SK-N-SH treated with all-trans-retinoic acid at 6 μM for 48 hours (cell line): ENCODE measurements around the gene FUT1.

ENCODE experiments used
- ATAC-seq: fragments of 200-7000 bp; cut with Tn5 transposase; 3 replicates; pipeline ENCODE4 v1.9.1; 2020; ENCODE audit warnings: mild to moderate bottlenecking, moderate library complexity
- ARNTL ChIP-seq: fragments of 450-650 bp; formaldehyde crosslinking; IDR thresholded peaks from 2 replicates; pipeline ENCODE4 v1.5.0; 2020; ENCODE audit warnings: low read depth, mild to moderate bottlenecking, moderate library complexity, borderline replicate concordance
- BACH2 ChIP-seq: fragments of 250-450 bp; sonication (Bioruptor Pico); IDR thresholded peaks from 2 replicates; pipeline ENCODE4 v1.9.0; 2021; ENCODE audit warnings: mild to moderate bottlenecking, borderline replicate concordance
- ESRRG ChIP-seq: fragments of 250-450 bp; sonication (Bioruptor Pico); IDR thresholded peaks from 2 replicates; pipeline ENCODE4 v1.6.1; 2021; ENCODE audit warnings: mild to moderate bottlenecking
- GLIS3 ChIP-seq: fragments of 250-450 bp; sonication (Bioruptor Pico); IDR thresholded peaks from 2 replicates; pipeline ENCODE4 v1.5.0; 2020; ENCODE audit warnings: mild to moderate bottlenecking, moderate library complexity
- ISL1 ChIP-seq: fragments of 250-450 bp; sonication (Bioruptor Pico); IDR thresholded peaks from 2 replicates; pipeline ENCODE4 v2.1.2; 2022; ENCODE audit warnings: mild to moderate bottlenecking, moderate library complexity
- OSR1 ChIP-seq: fragments of 250-450 bp; sonication (Bioruptor Pico); IDR thresholded peaks from 2 replicates; pipeline ENCODE4 v1.8.0; 2022; ENCODE audit warnings: moderate library complexity, mild to moderate bottlenecking, inconsistent platforms
- RARB ChIP-seq: fragments of 250-450 bp; sonication (Bioruptor Pico); IDR thresholded peaks from 2 replicates; pipeline ENCODE4 v1.8.0; 2021; ENCODE audit warnings: mild to moderate bottlenecking, moderate library complexity
- SNAI2 ChIP-seq: fragments of 250-450 bp; sonication (Bioruptor Pico); IDR thresholded peaks from 2 replicates; pipeline ENCODE4 v1.5.0; 2020; ENCODE audit warnings: mild to moderate bottlenecking, moderate library complexity
- TOX ChIP-seq: fragments of 250-450 bp; sonication (Bioruptor Pico); IDR thresholded peaks from 2 replicates; pipeline ENCODE4 v1.8.0; 2021; ENCODE audit warnings: mild to moderate bottlenecking, moderate library complexity, borderline replicate concordance
- ZC3H10 ChIP-seq: fragments of 250-450 bp; sonication (Bioruptor Pico); IDR thresholded peaks from 2 replicates; pipeline ENCODE4 v1.5.1; 2021; ENCODE audit warnings: mild to moderate bottlenecking, moderate library complexity
- ZFP3 ChIP-seq: fragments of 250-450 bp; sonication (Bioruptor Pico); IDR thresholded peaks from 2 replicates; pipeline ENCODE4 v1.5.0; 2020; ENCODE audit warnings: mild to moderate bottlenecking, moderate library complexity
- ZFP30 ChIP-seq: fragments of 450-650 bp; formaldehyde crosslinking; IDR thresholded peaks from 2 replicates; pipeline ENCODE4 v1.5.0; 2022; ENCODE audit warnings: mild to moderate bottlenecking, moderate library complexity
- ZNF565 ChIP-seq: fragments of 450-650 bp; formaldehyde crosslinking; conservative IDR thresholded peaks from 2 replicates; pipeline ENCODE4 v1.5.0; 2020; ENCODE audit warnings: low read depth, mild to moderate bottlenecking, moderate library complexity
- ZNF70 ChIP-seq: fragments of 450-650 bp; formaldehyde crosslinking; IDR thresholded peaks from 2 replicates; pipeline ENCODE4 v1.5.0; 2020; ENCODE audit warnings: mild to moderate bottlenecking, moderate library complexity
- ZNF8 ChIP-seq: fragments of 450-650 bp; formaldehyde crosslinking; IDR thresholded peaks from 2 replicates; pipeline ENCODE4 v1.5.0; 2020; ENCODE audit warnings: mild to moderate bottlenecking, moderate library complexity
- TF ChIP-seq, protein P1 (sequence below): fragments of 250-450 bp; sonication (Bioruptor Pico); IDR thresholded peaks from 2 replicates; pipeline ENCODE4 v1.5.0; 2020; ENCODE audit warnings: mild to moderate bottlenecking, moderate library complexity
- TF ChIP-seq, protein P2 (sequence below): fragments of 250-450 bp; sonication (Bioruptor Pico); IDR thresholded peaks from 2 replicates; pipeline ENCODE4 v1.5.1; 2021; ENCODE audit warnings: mild to moderate bottlenecking, moderate library complexity
- TF ChIP-seq, protein P3 (sequence below): fragments of 250-450 bp; sonication (Bioruptor Pico); IDR thresholded peaks from 2 replicates; pipeline ENCODE4 v1.5.1; 2020; ENCODE audit warnings: low read depth, mild to moderate bottlenecking, moderate library complexity
- TF ChIP-seq, protein P4 (sequence below): fragments of 250-450 bp; sonication (Bioruptor Pico); IDR thresholded peaks from 2 replicates; pipeline ENCODE4 v1.8.0; 2021; ENCODE audit warnings: low read depth, mild to moderate bottlenecking, moderate library complexity, borderline replicate concordance

Gene FUT1

DNA sequence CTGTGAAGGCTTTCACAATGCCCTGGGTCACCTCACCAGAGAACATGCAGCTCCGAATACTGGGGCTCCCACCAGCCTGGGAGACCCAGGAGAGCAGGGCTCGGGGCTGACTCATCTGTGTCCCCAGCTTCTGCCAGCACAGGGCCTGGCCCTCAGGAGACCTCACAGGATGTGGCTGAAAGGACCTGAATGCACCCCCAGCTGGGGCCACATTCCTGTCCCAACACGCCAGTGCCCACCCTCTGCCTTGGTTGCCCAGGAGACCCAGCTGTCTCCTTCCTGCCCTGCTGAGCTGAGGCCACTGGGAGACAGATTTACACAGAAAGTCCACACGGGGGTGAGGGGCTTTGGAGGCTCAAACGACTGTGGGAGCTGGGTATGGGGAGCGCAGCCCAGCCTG, 46.5 kb upstream of the FUT1 start:
- no peak for ATAC-seq
- TF ChIP-seq OSR1 (CRISPR knock-in tag) (no peak), ESRRG (CRISPR knock-in tag) (no peak), ZFP30 (no peak), ZNF8 (CRISPR knock-in tag) (no peak), RARB (no peak)
- TF ChIP-seq, protein P1, sequence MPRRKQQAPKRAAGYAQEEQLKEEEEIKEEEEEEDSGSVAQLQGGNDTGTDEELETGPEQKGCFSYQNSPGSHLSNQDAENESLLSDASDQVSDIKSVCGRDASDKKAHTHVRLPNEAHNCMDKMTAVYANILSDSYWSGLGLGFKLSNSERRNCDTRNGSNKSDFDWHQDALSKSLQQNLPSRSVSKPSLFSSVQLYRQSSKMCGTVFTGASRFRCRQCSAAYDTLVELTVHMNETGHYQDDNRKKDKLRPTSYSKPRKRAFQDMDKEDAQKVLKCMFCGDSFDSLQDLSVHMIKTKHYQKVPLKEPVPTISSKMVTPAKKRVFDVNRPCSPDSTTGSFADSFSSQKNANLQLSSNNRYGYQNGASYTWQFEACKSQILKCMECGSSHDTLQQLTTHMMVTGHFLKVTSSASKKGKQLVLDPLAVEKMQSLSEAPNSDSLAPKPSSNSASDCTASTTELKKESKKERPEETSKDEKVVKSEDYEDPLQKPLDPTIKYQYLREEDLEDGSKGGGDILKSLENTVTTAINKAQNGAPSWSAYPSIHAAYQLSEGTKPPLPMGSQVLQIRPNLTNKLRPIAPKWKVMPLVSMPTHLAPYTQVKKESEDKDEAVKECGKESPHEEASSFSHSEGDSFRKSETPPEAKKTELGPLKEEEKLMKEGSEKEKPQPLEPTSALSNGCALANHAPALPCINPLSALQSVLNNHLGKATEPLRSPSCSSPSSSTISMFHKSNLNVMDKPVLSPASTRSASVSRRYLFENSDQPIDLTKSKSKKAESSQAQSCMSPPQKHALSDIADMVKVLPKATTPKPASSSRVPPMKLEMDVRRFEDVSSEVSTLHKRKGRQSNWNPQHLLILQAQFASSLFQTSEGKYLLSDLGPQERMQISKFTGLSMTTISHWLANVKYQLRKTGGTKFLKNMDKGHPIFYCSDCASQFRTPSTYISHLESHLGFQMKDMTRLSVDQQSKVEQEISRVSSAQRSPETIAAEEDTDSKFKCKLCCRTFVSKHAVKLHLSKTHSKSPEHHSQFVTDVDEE, result no peak
- TF ChIP-seq, protein P2, sequence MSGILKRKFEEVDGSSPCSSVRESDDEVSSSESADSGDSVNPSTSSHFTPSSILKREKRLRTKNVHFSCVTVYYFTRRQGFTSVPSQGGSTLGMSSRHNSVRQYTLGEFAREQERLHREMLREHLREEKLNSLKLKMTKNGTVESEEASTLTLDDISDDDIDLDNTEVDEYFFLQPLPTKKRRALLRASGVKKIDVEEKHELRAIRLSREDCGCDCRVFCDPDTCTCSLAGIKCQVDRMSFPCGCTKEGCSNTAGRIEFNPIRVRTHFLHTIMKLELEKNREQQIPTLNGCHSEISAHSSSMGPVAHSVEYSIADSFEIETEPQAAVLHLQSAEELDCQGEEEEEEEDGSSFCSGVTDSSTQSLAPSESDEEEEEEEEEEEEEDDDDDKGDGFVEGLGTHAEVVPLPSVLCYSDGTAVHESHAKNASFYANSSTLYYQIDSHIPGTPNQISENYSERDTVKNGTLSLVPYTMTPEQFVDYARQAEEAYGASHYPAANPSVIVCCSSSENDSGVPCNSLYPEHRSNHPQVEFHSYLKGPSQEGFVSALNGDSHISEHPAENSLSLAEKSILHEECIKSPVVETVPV (CRISPR knock-in tag), result no peak
- TF ChIP-seq, protein P3, sequence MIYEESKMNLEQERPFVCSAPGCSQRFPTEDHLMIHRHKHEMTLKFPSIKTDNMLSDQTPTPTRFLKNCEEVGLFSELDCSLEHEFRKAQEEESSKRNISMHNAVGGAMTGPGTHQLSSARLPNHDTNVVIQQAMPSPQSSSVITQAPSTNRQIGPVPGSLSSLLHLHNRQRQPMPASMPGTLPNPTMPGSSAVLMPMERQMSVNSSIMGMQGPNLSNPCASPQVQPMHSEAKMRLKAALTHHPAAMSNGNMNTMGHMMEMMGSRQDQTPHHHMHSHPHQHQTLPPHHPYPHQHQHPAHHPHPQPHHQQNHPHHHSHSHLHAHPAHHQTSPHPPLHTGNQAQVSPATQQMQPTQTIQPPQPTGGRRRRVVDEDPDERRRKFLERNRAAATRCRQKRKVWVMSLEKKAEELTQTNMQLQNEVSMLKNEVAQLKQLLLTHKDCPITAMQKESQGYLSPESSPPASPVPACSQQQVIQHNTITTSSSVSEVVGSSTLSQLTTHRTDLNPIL (CRISPR knock-in tag), result no peak
- TF ChIP-seq, protein P4, sequence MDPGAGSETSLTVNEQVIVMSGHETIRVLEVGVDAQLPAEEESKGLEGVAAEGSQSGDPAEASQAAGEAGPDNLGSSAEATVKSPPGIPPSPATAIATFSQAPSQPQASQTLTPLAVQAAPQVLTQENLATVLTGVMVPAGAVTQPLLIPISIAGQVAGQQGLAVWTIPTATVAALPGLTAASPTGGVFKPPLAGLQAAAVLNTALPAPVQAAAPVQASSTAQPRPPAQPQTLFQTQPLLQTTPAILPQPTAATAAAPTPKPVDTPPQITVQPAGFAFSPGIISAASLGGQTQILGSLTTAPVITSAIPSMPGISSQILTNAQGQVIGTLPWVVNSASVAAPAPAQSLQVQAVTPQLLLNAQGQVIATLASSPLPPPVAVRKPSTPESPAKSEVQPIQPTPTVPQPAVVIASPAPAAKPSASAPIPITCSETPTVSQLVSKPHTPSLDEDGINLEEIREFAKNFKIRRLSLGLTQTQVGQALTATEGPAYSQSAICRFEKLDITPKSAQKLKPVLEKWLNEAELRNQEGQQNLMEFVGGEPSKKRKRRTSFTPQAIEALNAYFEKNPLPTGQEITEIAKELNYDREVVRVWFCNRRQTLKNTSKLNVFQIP (CRISPR knock-in tag), result no peak
- TF ChIP-seq, all 23 proteins: peak for 0

DNA sequence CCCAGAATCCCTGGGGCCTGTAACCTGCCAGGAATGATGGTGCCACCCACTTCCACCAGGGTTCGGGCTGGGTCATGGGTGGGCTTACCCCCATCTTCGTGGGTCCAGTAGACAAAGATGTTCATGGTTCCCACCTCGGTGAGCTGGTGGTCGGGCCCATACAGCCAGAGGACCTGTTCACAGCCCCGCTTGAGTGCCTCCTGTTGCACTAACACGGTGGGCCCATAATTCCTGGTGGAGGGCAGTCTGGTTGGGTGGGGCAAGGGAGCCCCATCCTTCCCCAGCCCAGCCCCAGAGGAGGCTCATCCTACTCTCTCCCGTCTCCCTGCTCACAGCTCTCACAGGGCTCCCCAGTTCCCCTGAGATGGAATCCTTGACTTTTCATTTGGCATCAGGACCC, 44.7 kb upstream of the FUT1 start:
- TF ChIP-seq SNAI2 (CRISPR knock-in tag) (no peak), BACH2 (CRISPR knock-in tag) (no peak), GLIS3 (no peak), ZFP3 (no peak), ZFP30 (no peak)
- TF ChIP-seq, protein P1, result no peak
- ATAC-seq, result no peak

DNA sequence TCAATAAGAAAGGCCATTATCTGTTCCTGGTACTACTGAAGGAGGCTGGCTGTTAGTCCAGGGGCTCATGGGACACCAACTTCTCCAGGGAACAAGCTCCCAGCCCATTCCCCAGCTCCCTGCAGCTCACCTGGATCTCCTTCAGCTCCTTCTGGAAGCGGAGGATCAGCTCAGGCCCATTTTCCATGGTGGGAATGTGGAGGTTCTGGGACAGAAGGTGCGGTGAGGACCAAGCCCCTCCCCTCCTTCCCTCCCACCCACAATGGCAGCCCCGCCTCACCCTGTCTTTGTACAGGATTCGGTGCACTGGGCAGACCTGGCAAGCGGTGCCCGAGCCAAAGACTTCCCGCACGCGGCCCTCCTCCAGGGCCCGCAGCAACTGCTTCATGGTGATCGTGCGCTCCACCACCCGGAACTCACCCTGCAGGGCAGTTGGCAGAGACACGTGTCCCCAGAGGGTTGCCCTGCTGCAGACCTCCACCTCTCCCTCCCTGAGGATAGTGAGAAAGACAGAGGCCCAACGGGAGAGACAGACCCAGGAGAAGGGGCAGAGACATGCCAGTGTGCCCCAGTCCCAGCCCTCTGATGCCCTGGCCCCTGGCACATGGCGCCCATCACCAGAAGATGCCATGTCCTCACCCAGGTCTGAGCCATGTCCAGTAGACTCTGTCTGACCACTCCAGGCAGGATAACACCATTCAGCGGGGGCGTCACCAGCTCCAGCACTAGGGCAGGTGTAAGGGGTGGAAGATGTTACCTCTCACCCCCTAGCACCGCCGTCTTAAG, 44.0 kb upstream of the FUT1 start:
- ATAC-seq, result no peak
- TF ChIP-seq BACH2 (CRISPR knock-in tag), result no peak
- TF ChIP-seq GLIS3, result no peak
- TF ChIP-seq, protein P2 (CRISPR knock-in tag), result no peak
- TF ChIP-seq, protein P1, result no peak
- TF ChIP-seq OSR1 (CRISPR knock-in tag), result no peak
- TF ChIP-seq ESRRG (CRISPR knock-in tag), result no peak
- TF ChIP-seq RARB, result no peak
- TF ChIP-seq ISL1 (CRISPR knock-in tag), result no peak
- TF ChIP-seq ZNF70 (CRISPR knock-in tag), result no peak
- TF ChIP-seq ZFP30, result no peak
- TF ChIP-seq ARNTL (CRISPR knock-in tag), result no peak
- TF ChIP-seq, protein P4 (CRISPR knock-in tag), result no peak
- no peak for TF ChIP-seq ZNF565 (CRISPR knock-in tag)
- TF ChIP-seq ZNF8 (CRISPR knock-in tag), result no peak
- no peak for TF ChIP-seq TOX (CRISPR knock-in tag)
- TF ChIP-seq ZFP3, result no peak
- TF ChIP-seq ZC3H10 (CRISPR knock-in tag), result no peak
